H9 (cell line): Measurements from ENCODE around the gene KAZN. TPM values are rescaled to one million over a fixed set of nuclear protein-coding genes. Genes with fewer than 3 reads are reported as not detected.

Experiments used
- DNase-seq: peaks from one replicate; pipeline ENCODE4 v3.0.0-alpha.2; 2017
- H2AFZ ChIP-seq: one replicate; pipeline ENCODE4 v1.6.1; 2013; ENCODE audit warnings: mild to moderate bottlenecking, low read length, control low read depth, moderate library complexity
- H2AK5ac ChIP-seq: 2 replicates; pipeline ENCODE4 v1.6.1; 2013; ENCODE audit warnings: low read length, control low read depth, mixed read lengths; ENCODE audit not compliant: insufficient read length
- H2BK120ac ChIP-seq: one replicate; pipeline ENCODE4 v1.6.1; 2013; ENCODE audit warnings: low read depth, mild to moderate bottlenecking, low read length, control low read depth, inconsistent platforms; ENCODE audit not compliant: poor library complexity, severe bottlenecking
- H2BK12ac ChIP-seq: 2 replicates; pipeline ENCODE4 v1.6.1; 2013; ENCODE audit warnings: low read length, control low read depth, mixed read lengths, low read depth; ENCODE audit not compliant: insufficient read length
- H2BK15ac ChIP-seq: 2 replicates; pipeline ENCODE4 v1.6.1; 2013; ENCODE audit warnings: low read depth, low read length, control low read depth
- H2BK20ac ChIP-seq: one replicate; pipeline ENCODE4 v1.6.1; 2013; ENCODE audit warnings: low read depth, mild to moderate bottlenecking, low read length, control low read depth, inconsistent platforms; ENCODE audit not compliant: poor library complexity, severe bottlenecking
- H2BK5ac ChIP-seq: 2 replicates; pipeline ENCODE4 v1.6.1; 2013; ENCODE audit warnings: low read length, control low read depth, mixed read lengths; ENCODE audit not compliant: insufficient read length
- H3K14ac ChIP-seq: 2 replicates; pipeline ENCODE4 v1.6.1; 2013; ENCODE audit warnings: low read length, control low read depth; ENCODE audit not compliant: insufficient read depth
- H3K18ac ChIP-seq: 2 replicates; pipeline ENCODE4 v1.6.1; 2013; ENCODE audit warnings: low read depth, mild to moderate bottlenecking, mixed read lengths, low read length, control low read depth; ENCODE audit not compliant: insufficient read length
- H3K23ac ChIP-seq: 2 replicates; pipeline ENCODE4 v1.6.1; 2013; ENCODE audit warnings: low read length, control low read depth, mixed read lengths, low read depth; ENCODE audit not compliant: insufficient read length
- H3K23me2 ChIP-seq: 2 replicates; pipeline ENCODE4 v1.6.1; 2013; ENCODE audit warnings: low read depth, mild to moderate bottlenecking, mixed read lengths, low read length, control low read depth; ENCODE audit not compliant: insufficient read length, poor library complexity, severe bottlenecking
- H3K27ac ChIP-seq: 2 replicates; pipeline ENCODE4 v1.5.1; 2013; ENCODE audit warnings: low read length, control low read depth, mixed read lengths, low read depth; ENCODE audit not compliant: insufficient read length
- H3K27me3 ChIP-seq: 2 replicates; pipeline ENCODE4 v1.6.1; 2013; ENCODE audit warnings: low read length, control low read depth, inconsistent platforms; ENCODE audit not compliant: insufficient read depth
- H3K4ac ChIP-seq: 2 replicates; pipeline ENCODE4 v1.6.1; 2013; ENCODE audit warnings: low read depth, mild to moderate bottlenecking, control low read depth, inconsistent platforms, low read length, moderate library complexity
- H3K4me1 ChIP-seq: 2 replicates; pipeline ENCODE4 v1.6.1; 2013; ENCODE audit warnings: low read length, control low read depth, inconsistent platforms; ENCODE audit not compliant: insufficient read depth
- H3K4me2 ChIP-seq: 2 replicates; pipeline ENCODE4 v1.6.1; 2013; ENCODE audit warnings: low read length, control low read depth, mixed read lengths; ENCODE audit not compliant: insufficient read length, insufficient read depth
- H3K56ac ChIP-seq: 2 replicates; pipeline ENCODE4 v1.6.1; 2013; ENCODE audit warnings: low read depth, mild to moderate bottlenecking, mixed read lengths, low read length, control low read depth; ENCODE audit not compliant: insufficient read length
- H3K79me1 ChIP-seq: 2 replicates; pipeline ENCODE4 v1.6.1; 2013; ENCODE audit warnings: low read depth, mild to moderate bottlenecking, moderate library complexity, low read length, control low read depth, inconsistent platforms; ENCODE audit not compliant: insufficient read depth, poor library complexity, severe bottlenecking
- H3K79me2 ChIP-seq: 2 replicates; pipeline ENCODE4 v1.6.1; 2013; ENCODE audit warnings: low read length, control low read depth, inconsistent platforms; ENCODE audit not compliant: insufficient read depth
- H3K9ac ChIP-seq: 2 replicates; pipeline ENCODE4 v1.6.1; 2013; ENCODE audit warnings: low read length, control low read depth, mixed read lengths; ENCODE audit not compliant: insufficient read length; ENCODE audit errors: extremely low read depth
- H3K9me3 ChIP-seq: one replicate; pipeline ENCODE4 v1.6.1; 2013; ENCODE audit warnings: low read depth, low read length, inconsistent platforms; ENCODE audit not compliant: control insufficient read depth
- H3T11ph ChIP-seq: one replicate; pipeline ENCODE4 v1.6.1; 2013; ENCODE audit warnings: mild to moderate bottlenecking, low read length, control low read depth, inconsistent platforms
- H4K20me1 ChIP-seq: one replicate; pipeline ENCODE4 v1.6.1; 2013; ENCODE audit not compliant: control insufficient read depth, insufficient read length, insufficient read depth
- H4K5ac ChIP-seq: 2 replicates; pipeline ENCODE4 v1.6.1; 2013; ENCODE audit warnings: low read depth, mild to moderate bottlenecking, mixed read lengths, low read length, control low read depth; ENCODE audit not compliant: insufficient read length
- H4K8ac ChIP-seq: replicated peaks from 2 replicates; pipeline ENCODE4 v1.6.1; 2013; ENCODE audit warnings: low read length, control low read depth, mixed read lengths, low read depth; ENCODE audit not compliant: insufficient read length
- H4K91ac ChIP-seq: 2 replicates; pipeline ENCODE4 v1.6.1; 2013; ENCODE audit warnings: low read depth, mild to moderate bottlenecking, moderate library complexity, mixed read lengths, low read length, control low read depth; ENCODE audit not compliant: insufficient read length
- H3K27ac Mint-ChIP-seq, 3 experiments: 2 replicates in 2 of 3; 3 replicates in 1 of 3; pipeline ENCODE4 v1.8.0; 2020 to 2021; ENCODE audit warnings: mixed read lengths in 3 of 3, mild to moderate bottlenecking in 1 of 3, moderate library complexity in 1 of 3
- H3K27me3 Mint-ChIP-seq: 2 replicates; pipeline ENCODE4 v1.8.0; 2021; ENCODE audit warnings: low read depth, mild to moderate bottlenecking, moderate library complexity, mixed read lengths
- H3K36me3 Mint-ChIP-seq, 3 experiments: 2 replicates in 2 of 3; 3 replicates in 1 of 3; pipeline ENCODE4 v1.8.0; 2020 to 2021; ENCODE audit warnings: low read depth in 3 of 3, mixed read lengths in 3 of 3; ENCODE audit not compliant: insufficient read depth in 1 of 3
- H3K4me1 Mint-ChIP-seq, 2 experiments: 2 replicates each; pipeline ENCODE4 v1.8.0; 2020; ENCODE audit warnings: mixed read lengths in 2 of 2
- H3K4me3 Mint-ChIP-seq, 2 experiments: 2 replicates in 1 of 2; 3 replicates in 1 of 2; pipeline ENCODE4 v1.8.0; 2020 to 2021; ENCODE audit warnings: mild to moderate bottlenecking in 2 of 2, mixed read lengths in 2 of 2, moderate library complexity in 1 of 2
- H3K9me3 Mint-ChIP-seq, 2 experiments: 2 replicates in 1 of 2; 3 replicates in 1 of 2; pipeline ENCODE4 v1.8.0; 2020; ENCODE audit warnings: mild to moderate bottlenecking in 2 of 2, mixed read lengths in 2 of 2, moderate library complexity in 1 of 2
- CTCF ChIP-seq: fragments of 200-600 bp; sonication (generic); conservative IDR thresholded peaks from 3 replicates; pipeline ENCODE4 v1.8.0; 2021; ENCODE audit warnings: antibody characterized with exemption, mild to moderate bottlenecking
- WGBS: extraction: QIAGEN DNeasy Blood & Tissue Kit; methylation state at CpG from one replicate; pipeline ENCODE4 v1.1.7; 2013; ENCODE audit warnings: missing lambda C conversion rate, low lambda C conversion rate, mixed read lengths; ENCODE audit not compliant: insufficient read length; ENCODE audit errors: extremely low coverage; 5-methylcytosine and 5-hydroxymethylcytosine counted together
- total RNA-seq: library from RNA; stranded (reverse); gene quantifications from 2 replicates; pipeline ENCODE4 v1.2.1, GENCODE V29; 2021

Gene KAZN
- total RNA-seq, 1 experiment from 2014 or later, result 7.6 TPM

DNA sequence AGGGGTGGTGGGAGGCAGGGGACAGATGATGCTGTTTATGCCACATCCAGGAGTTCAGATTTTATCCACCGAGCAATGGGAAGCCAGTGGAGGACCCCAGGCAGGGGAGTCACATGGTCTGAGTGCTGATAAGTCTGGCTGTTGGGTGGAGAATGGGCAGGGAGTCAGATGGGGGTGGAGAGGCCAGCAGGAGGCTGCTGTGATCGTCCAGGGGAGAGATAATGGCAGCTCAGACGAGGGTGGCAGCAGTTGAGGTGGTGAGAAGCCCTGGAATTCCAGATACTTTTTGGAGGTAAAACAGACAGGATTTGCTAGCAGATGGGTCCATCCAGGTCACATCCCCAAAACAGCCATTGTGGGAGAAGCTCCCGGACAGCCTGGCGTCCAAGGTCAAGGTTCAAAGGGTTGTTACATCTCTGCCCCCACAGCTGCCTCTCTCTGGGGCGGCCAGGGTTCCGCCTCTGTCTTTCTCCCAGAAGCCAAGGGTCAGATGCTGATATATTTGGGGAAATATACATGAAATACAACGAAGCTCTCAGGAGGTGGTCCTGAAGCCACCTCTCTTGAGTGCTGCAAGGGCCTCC lies 303.0 kb downstream of the KAZN start:
- Histone ChIP-seq H2BK15ac (no peak overlapping the region), H3K79me1 (no peaks in the 10 kb centered on the region), H3K4ac (no peak overlapping the region), H2AK5ac (no peak overlapping the region), H2BK120ac (no peak overlapping the region), H3T11ph (no peak overlapping the region), H3K18ac (no peak overlapping the region), H3K56ac (no peak overlapping the region), H3K4me2 (no peak overlapping the region), H2AFZ (no peak overlapping the region), H3K4me1 (no peaks in the 10 kb centered on the region), H4K91ac (no peak overlapping the region), H4K5ac (no peak overlapping the region), H2BK12ac (no peak overlapping the region), H3K27me3 (no peaks in the 10 kb centered on the region), H3K23ac (no peak overlapping the region), H3K14ac (no peak overlapping the region), H4K20me1 (no peaks in the 10 kb centered on the region), H3K79me2 (no peaks in the 10 kb centered on the region), H2BK5ac (no peak overlapping the region), H3K27ac (no peak overlapping the region), H3K9me3 (no peaks in the 10 kb centered on the region), H2BK20ac (no peak overlapping the region), H3K23me2 (no peaks in the 10 kb centered on the region), H3K9ac (no peak overlapping the region), H4K8ac (no peak overlapping the region)
- H3K4me1 Mint-ChIP-seq, result peaks cover 11 to 13% of the 10 kb centered on the region in 2 experiments
- DNase-seq, result no peak
- no CpG with 5 or more reads among the region's 8 CpGs for WGBS
- no peak for TF ChIP-seq CTCF
- no peak overlapping the region for H3K4me3 Mint-ChIP-seq
- no peaks in the 10 kb centered on the region for H3K36me3 Mint-ChIP-seq
- no peaks in the 10 kb centered on the region for H3K27me3 Mint-ChIP-seq
- no peaks in the 10 kb centered on the region; a peak in 1 of 5 replicates for H3K9me3 Mint-ChIP-seq
- H3K27ac Mint-ChIP-seq, result no peak overlapping the region
